ENCODE measurements around the gene SNX10. TPM values are rescaled to one million over a fixed set of nuclear protein-coding genes. Genes with fewer than 3 reads are reported as not detected.

SNX10 gene
- 0.09 TPM in 1 of 2 replicates, not detected in the other for total RNA-seq

GRCh38 chr7:26291699-26292538 is at the start of gene SNX10:
Gene SNX10, plus strand, starts transcription at chr7:26291862. Its CDS starts 54,581 bp downstream, at chr7:26346443.

Other genes starting within 250 kb of the SNX10 start
- 0.63 and 1.9 TPM in 2 replicates for gene NFE2L3, start 139.7 kb upstream of the SNX10 start, total RNA-seq
- 43.9 and 80.4 TPM in 2 replicates for gene HNRNPA2B1, start 91.1 kb upstream of the SNX10 start, total RNA-seq
- 49.8 and 102 TPM in 2 replicates for gene CBX3, start 90.1 kb upstream of the SNX10 start, total RNA-seq

Data from bronchial smooth muscle cell (primary cell).